Measurements from ENCODE around the gene TCEAL1.
A peak's percentile ranks its signal among the peaks of the same experiment; 100 is the strongest.

The TCEAL1 gene

GRCh38 chrX:103663981-103664762, 35.4 kb downstream of the TCEAL1 start:
- no peak overlapping the region for H3K4me2 ChIP-seq (ENCODE audit: low read length)
- H3K4me1 ChIP-seq (ENCODE audit: control insufficient read depth, insufficient read depth, low read length), result no peaks in the 10 kb centered on the region
- H3K4me3 ChIP-seq (ENCODE audit: low read length), result no peak overlapping the region
- H3K9me3 ChIP-seq (replicated peaks; ENCODE audit: low read length), result no peaks in the 10 kb centered on the region
- H3K36me3 ChIP-seq (ENCODE audit: insufficient read depth, low read length), result no peaks in the 10 kb centered on the region
- H3K9ac ChIP-seq (ENCODE audit: low read depth, low read length), result no peak overlapping the region
- H3K27me3 ChIP-seq (ENCODE audit: control insufficient read depth, insufficient read depth, low read length), result peaks cover 3% of the 10 kb centered on the region

GRCh38 chrX:103666202-103667107, 37.7 kb downstream of the TCEAL1 start:
- Histone ChIP-seq H3K4me2 (ENCODE audit: low read length) (no peak overlapping the region), H3K27me3 (ENCODE audit: control insufficient read depth, insufficient read depth, low read length) (peaks cover 3% of the 10 kb centered on the region), H3K4me3 (ENCODE audit: low read length) (no peak overlapping the region), H3K9ac (ENCODE audit: low read depth, low read length) (no peak overlapping the region), H3K4me1 (ENCODE audit: control insufficient read depth, insufficient read depth, low read length) (no peaks in the 10 kb centered on the region), H3K36me3 (ENCODE audit: insufficient read depth, low read length) (no peaks in the 10 kb centered on the region), H3K9me3 (replicated peaks; ENCODE audit: low read length) (no peaks in the 10 kb centered on the region)

- H3K4me2 ChIP-seq (ENCODE audit: low read length), result no peak overlapping the region
- no peaks in the 10 kb centered on the region for H3K36me3 ChIP-seq (ENCODE audit: insufficient read depth, low read length)
- H3K4me3 ChIP-seq (ENCODE audit: low read length), result no peak overlapping the region
- H3K9me3 ChIP-seq (replicated peaks; ENCODE audit: low read length), result no peaks in the 10 kb centered on the region
- no peaks in the 10 kb centered on the region for H3K4me1 ChIP-seq (ENCODE audit: control insufficient read depth, insufficient read depth, low read length)
- no peak overlapping the region for H3K9ac ChIP-seq (ENCODE audit: low read depth, low read length)
- peaks cover 3% of the 10 kb centered on the region for H3K27me3 ChIP-seq (ENCODE audit: control insufficient read depth, insufficient read depth, low read length)
Measured at GRCh38 chrX:103669745-103670144, 41.0 kb downstream of the TCEAL1 start.

- Histone ChIP-seq H3K4me1 (ENCODE audit: control insufficient read depth, insufficient read depth, low read length) (peaks cover 6% of the 10 kb centered on the region), H3K27me3 (ENCODE audit: control insufficient read depth, insufficient read depth, low read length) (no peaks in the 10 kb centered on the region), H3K36me3 (ENCODE audit: insufficient read depth, low read length) (peaks cover 34% of the 10 kb centered on the region), H3K4me2 (ENCODE audit: low read length) (no peak overlapping the region), H3K9ac (ENCODE audit: low read depth, low read length) (no peak overlapping the region), H3K4me3 (ENCODE audit: low read length) (no peak overlapping the region), H3K9me3 (replicated peaks; ENCODE audit: low read length) (no peaks in the 10 kb centered on the region)
Measured at GRCh38 chrX:103674531-103675454, 46.0 kb downstream of the TCEAL1 start.

- H3K9ac ChIP-seq (ENCODE audit: low read depth, low read length), result peak overlapping the region; percentile 3
- peaks cover 60% of the 10 kb centered on the region for H3K36me3 ChIP-seq (ENCODE audit: insufficient read depth, low read length)
- no peak overlapping the region for H3K4me2 ChIP-seq (ENCODE audit: low read length)
- H3K27me3 ChIP-seq (ENCODE audit: control insufficient read depth, insufficient read depth, low read length), result no peaks in the 10 kb centered on the region
- peaks cover 17% of the 10 kb centered on the region for H3K4me1 ChIP-seq (ENCODE audit: control insufficient read depth, insufficient read depth, low read length)
- H3K9me3 ChIP-seq (replicated peaks; ENCODE audit: low read length), result no peaks in the 10 kb centered on the region
- no peak overlapping the region for H3K4me3 ChIP-seq (ENCODE audit: low read length)
Measured at GRCh38 chrX:103678199-103678993, 49.6 kb downstream of the TCEAL1 start.
